HG03060 (cell line): Measurements from ENCODE around the gene LKAAEAR1.
"Not testable (repeated sequence)": the region's sequence is repeated elsewhere in the genome, so short reads cannot be mapped to it uniquely, and the experiment has no call there.

Source experiments
- ATAC-seq: cut with Tn5 transposase; IDR thresholded peaks from one replicate; pipeline ENCODE4 v1.9.1; 2021; ENCODE audit warnings: low read depth, moderate number of reproducible peaks; ENCODE audit not compliant: unreplicated experiment

The LKAAEAR1 gene

DNA sequence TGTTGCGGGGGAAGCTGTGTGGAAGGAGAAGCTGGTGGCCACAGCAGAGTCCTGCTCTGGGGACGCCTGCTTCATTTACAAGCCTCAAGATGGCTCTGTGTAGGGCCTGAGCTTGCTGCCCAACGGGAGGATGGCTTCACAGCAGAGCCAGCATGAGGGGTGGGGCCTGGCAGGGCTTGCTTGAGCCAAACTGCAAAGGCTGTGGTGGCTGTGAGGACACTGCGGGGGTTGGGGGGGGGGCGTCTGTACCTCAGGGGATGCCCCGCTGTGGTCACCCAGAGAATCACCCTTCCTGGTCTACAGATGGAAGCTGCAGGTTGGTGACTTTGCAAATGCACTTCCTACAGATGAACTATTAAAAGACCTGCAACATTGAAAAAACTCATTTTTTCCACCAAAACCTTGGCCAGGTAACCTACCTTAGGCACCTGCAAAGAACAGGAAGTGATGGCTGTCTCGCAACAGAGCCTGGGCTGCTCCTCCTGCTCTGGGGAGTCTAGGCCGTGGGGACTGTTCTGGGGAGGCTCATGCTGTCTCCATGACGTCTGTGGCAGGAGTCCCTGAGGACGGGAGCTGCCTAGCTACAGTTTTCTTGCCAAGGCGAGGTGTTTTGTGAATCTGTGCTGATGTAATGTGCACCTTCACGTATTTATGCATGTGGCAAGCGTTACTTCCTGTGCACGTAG is 15.8 kb upstream of the LKAAEAR1 start:
- no peak for ATAC-seq

DNA sequence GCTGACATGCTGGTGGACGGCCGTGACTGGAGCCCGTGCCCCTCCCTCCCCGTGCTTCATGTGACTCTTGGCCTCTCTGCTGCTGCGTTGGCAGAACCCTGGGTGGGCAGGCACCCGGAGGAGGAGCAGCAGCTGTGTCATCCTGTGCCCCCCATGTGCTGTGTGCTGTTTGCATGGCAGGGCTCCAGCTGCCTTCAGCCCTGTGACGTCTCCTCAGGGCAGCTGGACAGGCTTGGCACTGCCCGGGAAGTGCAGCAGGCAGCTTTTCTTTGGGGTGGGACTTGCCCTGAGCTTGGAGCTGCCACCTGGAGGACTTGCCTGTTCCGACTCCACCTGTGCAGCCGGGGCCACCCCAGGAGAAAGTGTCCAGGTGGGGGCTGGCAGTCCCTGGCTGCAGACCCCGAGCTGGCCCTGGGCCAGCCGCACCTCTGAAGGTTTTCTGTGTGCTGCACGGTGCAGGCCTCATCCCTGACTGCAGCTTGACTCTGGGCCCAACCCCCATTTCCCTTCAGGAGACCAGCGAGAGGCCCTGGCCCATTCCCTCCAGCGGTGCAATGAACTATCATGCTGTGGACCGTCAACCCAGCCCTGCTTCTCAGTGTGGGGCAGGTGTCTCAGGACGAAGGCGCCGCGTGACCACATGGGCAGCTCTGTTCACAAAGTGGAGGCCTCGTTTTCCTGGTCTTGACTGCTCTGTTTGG is 15.0 kb upstream of the LKAAEAR1 start:
- no peak for ATAC-seq

DNA sequence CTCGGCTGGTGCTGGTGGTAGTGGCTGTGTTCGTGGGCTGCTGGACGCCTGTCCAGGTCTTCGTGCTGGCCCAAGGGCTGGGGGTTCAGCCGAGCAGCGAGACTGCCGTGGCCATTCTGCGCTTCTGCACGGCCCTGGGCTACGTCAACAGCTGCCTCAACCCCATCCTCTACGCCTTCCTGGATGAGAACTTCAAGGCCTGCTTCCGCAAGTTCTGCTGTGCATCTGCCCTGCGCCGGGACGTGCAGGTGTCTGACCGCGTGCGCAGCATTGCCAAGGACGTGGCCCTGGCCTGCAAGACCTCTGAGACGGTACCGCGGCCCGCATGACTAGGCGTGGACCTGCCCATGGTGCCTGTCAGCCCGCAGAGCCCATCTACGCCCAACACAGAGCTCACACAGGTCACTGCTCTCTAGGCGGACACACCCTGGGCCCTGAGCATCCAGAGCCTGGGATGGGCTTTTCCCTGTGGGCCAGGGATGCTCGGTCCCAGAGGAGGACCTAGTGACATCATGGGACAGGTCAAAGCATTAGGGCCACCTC is 14.3 kb upstream of the LKAAEAR1 start:
- no peak for ATAC-seq

DNA sequence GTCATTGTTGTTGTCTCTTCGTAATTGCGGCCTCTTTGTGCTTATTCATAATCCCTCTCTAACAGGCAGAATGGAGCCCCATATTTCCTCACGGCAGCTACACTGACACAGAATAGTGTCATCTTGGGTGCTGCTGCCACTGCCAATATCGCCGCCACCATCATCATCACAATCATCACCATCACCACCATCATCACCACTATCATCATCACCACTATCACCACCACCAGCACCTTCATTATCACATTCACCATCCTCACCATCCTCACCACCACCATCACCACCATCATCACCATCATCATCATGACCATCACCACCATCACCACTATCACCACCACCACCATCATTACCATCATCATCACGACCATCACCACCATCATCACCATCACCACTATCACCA is 12.3 kb upstream of the LKAAEAR1 start:
- ATAC-seq, result no peak

DNA sequence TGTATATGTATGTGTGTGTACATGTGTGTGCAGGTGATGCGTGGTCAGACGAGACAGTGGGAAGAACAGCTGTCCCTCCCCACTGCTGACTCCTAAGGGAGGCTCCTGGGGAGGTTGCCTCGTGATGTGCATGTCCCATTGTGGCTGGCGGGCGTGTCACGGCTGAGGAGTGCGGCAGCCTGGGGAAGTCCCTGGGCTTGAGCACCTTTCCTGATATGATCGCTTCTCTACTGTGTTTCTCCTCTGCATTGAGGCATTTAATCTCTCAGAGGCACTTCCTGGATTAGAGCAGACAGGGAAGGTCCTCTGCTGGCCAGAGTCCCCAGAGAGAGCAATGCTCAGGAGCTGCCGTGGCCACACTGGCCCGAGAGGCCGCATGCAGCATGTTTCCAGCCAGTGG is 11.7 kb upstream of the LKAAEAR1 start:
- ATAC-seq, result no peak

DNA sequence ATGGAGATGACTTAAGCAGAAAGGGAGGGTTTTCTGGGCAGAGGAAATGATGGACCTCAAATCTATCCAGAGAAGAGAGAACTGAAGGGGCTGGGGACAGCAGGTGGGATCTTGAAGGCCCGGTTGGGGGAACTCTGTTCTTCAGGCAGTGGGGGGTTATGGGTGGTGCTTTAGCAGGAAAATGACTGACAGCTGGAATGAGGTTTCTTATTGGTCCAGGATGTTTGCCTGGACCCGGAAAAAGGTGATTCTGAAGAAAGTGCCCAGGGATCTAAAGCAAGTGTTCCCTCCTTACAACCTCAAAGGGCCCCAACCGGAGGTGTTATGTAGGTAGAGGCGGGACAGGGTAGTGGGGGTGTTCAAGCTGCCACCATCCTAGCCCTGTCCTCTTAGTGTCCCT is 11.3 kb upstream of the LKAAEAR1 start:
- ATAC-seq, result no peak

DNA sequence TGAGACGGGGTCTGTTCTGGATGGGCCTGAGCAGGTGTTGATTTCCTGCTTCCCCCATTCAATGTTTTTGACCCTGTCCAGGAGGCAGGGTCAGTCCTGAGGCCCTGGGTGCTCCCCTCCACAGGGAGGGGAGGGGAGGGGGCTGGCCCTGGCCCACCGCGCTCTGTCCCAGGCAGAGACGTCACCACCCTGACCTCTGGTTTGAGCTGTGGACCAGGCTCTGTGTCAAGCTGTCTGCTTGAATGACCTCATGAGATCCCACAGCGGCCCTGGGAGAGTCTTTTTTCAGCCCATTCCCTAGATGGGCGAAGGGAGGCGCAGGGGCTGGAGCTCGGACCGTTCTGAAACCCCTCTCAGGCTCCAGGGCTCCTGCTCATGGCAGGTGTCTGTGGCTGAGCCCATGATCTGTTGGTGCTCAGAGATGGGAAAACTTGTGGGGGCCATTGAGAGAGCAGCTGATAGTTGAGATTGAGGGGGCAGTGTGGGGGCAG is 8.9 kb upstream of the LKAAEAR1 start:
- ATAC-seq, result no peak

- no peak for ATAC-seq
Measured at GRCh38 chr20:64092258-64093012, 8.2 kb upstream of the LKAAEAR1 start.

DNA sequence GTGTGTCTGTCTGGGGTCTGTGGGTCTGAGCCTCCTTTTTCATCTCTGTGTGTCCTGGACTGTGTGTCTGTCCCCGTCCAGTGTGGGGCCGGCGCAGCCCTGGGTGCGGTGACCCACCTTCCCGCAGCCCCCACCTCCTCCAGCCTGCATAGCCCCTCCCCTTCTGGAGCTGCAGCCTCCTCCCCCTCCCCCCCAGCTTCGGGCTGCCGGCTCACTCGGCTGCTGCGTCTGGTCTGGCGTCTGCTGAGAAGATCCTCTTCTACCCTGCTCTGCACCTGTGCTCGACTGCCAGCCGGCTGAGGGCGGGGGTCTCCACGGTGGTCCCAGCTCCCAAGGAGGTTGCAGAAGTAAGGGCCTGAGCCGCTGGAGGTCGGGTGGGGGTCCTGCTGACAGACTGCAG is 7.6 kb upstream of the LKAAEAR1 start:
- no peak for ATAC-seq

- no peak for ATAC-seq
Measured at GRCh38 chr20:64091340-64091739, 7.1 kb upstream of the LKAAEAR1 start.

GRCh38 chr20:64090165-64090564 is 6.0 kb upstream of the LKAAEAR1 start:
- no peak for ATAC-seq

DNA sequence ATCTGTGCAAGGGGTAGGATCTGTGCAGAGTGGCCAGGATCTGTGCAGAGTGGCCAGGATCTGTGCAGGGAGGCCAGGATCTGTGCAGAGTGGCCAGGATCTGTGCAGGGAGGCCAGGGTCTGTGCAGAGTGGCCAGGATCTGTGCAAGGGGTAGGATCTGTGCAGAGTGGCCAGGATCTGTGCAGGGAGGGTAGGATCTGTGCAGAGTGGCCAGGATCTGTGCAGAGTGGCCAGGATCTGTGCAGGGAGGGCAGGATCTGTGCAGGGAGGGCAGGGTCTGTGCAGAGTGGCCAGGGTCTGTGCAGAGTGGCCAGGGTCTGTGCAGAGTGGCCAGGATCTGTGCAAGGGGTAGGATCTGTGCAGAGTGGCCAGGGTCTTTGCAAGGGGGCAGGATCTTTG is 4.4 kb upstream of the LKAAEAR1 start:
- ATAC-seq, result not testable (repeated sequence)

- not testable (repeated sequence) for ATAC-seq
Measured at GRCh38 chr20:64087226-64087825, 3.1 kb upstream of the LKAAEAR1 start.

DNA sequence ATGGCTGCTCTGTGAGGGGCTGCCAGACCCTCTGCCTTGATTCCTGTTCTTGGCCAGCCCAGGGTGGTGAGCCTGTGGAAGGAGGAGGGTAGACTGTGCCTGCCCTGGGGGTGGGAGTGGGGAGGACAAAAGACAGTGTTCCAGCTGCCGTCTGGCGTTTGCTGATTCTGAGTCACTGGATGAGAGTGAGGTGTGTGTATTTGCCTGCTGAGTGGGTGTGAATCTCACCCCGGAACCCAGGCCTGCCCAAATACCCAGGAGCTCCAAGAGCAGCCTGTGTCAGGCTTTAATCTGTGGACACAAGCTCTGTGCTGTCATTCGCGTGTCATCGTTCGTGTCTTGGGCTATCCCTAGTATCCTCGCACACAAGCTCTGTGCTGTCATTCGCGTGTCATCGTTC is 2.6 kb upstream of the LKAAEAR1 start:
- ATAC-seq, result no peak

DNA sequence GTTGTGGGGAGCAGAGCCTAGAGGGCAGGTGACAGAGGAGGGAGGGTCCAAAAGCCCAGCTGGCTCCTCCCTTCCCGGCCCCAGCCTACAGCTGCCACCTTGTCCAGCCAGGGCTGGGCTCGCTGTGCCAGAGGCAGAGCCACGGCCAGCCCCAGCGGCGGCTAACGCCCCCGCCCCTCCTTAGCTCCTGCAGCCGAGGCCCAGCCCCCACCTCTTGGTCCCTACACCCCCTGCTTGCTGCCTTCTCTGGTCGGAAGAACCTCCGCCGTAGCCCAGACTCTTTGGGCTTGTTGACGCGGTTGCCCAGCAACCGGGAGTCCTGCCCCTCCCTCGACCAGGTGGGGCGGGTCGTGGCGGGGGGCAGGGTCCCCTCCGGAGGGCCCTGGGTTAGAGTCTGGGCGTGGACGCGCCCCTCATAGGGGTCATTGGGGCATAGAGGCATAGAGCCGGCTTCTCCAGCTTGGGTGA is 521 bp upstream of the LKAAEAR1 start:
- no peak for ATAC-seq

- ATAC-seq, result no peak
Measured at GRCh38 chr20:64083378-64083803, 807 bp downstream of the LKAAEAR1 start.

- ATAC-seq, result no peak
Measured at GRCh38 chr20:64082820-64083377, 1.3 kb downstream of the LKAAEAR1 start.

DNA sequence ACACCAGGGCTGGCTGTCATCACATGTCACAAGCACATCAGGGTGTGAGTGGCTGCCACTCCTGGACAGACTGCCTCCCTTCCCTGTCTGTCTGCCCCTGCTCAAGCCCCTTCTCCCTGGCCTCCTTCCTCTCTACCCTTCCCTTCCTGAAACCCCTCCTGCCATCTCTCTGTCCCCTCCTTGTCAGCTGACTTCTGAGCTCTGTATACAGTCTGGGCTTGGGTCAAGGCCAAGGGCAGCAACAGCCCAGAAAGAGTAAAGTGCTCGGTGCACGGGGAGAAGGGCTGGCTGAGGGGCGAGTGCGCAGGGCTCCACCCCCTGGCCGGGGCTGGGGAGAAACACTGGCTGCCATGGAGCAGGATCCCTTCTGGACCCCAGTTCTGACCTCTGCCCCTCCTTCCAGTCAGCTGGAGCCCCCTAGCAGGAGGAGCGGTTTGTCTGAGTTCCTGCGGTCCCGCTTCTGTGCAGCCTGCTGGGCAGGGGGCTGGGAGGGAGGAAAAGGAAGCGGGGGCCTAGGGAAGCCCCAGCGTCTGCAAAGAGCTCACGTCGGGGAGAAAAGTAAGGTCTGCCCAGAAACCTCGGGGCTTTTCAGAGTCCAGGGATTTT is 2.0 kb downstream of the LKAAEAR1 start:
- ATAC-seq, result no peak

DNA sequence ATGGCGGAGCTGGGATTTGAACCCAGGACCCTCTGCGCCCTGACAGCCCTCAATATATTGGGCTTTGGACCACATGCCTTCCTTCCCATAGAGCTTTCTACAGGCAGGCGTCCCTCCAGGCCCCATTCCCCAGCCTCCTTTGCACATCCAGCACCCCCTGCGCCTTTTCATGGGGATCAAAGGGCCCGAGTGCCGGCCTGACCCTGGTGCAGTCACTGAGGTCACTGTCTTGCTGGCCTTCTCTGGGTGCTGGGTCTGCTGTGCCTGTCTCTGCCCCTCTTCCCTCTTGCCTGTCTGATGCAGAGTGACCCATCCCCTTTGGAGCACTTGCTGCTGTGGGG is 2.6 kb downstream of the LKAAEAR1 start:
- ATAC-seq, result no peak
